HepG2 (cell line): ENCODE data around the gene ANKUB1.

ENCODE experiments used
- BCL3 ChIP-seq: sonication (generic); formaldehyde crosslinking; IDR thresholded peaks from 2 replicates; pipeline ENCODE4 v1.5.1; 2020; ENCODE audit warnings: mild to moderate bottlenecking, missing genetic modification reagents, moderate library complexity
- FOXK1 ChIP-seq: sonication (generic); formaldehyde crosslinking; IDR thresholded peaks from 2 replicates; pipeline ENCODE4 v1.4.0; 2020; ENCODE audit warnings: low read depth, missing genetic modification reagents, borderline replicate concordance
- MIER2 ChIP-seq: IDR thresholded peaks from 2 replicates; pipeline ENCODE4 v1.6.1; 2016; ENCODE audit warnings: missing biosample characterization, missing genetic modification reagents
- PBX3 ChIP-seq: sonication (generic); formaldehyde crosslinking; IDR thresholded peaks from 2 replicates; pipeline ENCODE4 v1.8.1; 2023; ENCODE audit warnings: missing genetic modification reagents, inconsistent platforms, borderline replicate concordance
- RBM22 ChIP-seq: fragments of 200-400 bp; formaldehyde crosslinking; optimal IDR thresholded peaks from 2 replicates; pipeline ENCODE3; 2017; ENCODE audit warnings: mild to moderate bottlenecking, low read length, moderate library complexity
- TGIF2 ChIP-seq: IDR thresholded peaks from 2 replicates; pipeline ENCODE4 v1.6.1; 2016; ENCODE audit warnings: control low read depth, missing compliant biosample characterization
- ZNF124 ChIP-seq: sonication (generic); formaldehyde crosslinking; IDR thresholded peaks from 2 replicates; pipeline ENCODE4 v1.4.0; 2020; ENCODE audit warnings: missing genetic modification reagents
- ZNF138 ChIP-seq: sonication (generic); formaldehyde crosslinking; IDR thresholded peaks from 2 replicates; pipeline ENCODE4 v1.5.0; 2020; ENCODE audit warnings: mild to moderate bottlenecking, low read depth, missing genetic modification reagents
- ZNF224 ChIP-seq: sonication (generic); formaldehyde crosslinking; IDR thresholded peaks from 2 replicates; pipeline ENCODE4 v1.5.0; 2020; ENCODE audit warnings: mild to moderate bottlenecking, missing genetic modification reagents
- ZNF569 ChIP-seq: sonication (generic); formaldehyde crosslinking; IDR thresholded peaks from 2 replicates; pipeline ENCODE4 v1.5.0; 2020; ENCODE audit warnings: mild to moderate bottlenecking, missing genetic modification reagents, moderate library complexity, borderline replicate concordance
- ZNF768 ChIP-seq: sonication (generic); formaldehyde crosslinking; IDR thresholded peaks from 2 replicates; pipeline ENCODE4 v1.4.0; 2020; ENCODE audit warnings: missing genetic modification reagents
- TF ChIP-seq, protein P1 (sequence below): sonication (generic); formaldehyde crosslinking; IDR thresholded peaks from 2 replicates; pipeline ENCODE4 v1.5.0; 2020; ENCODE audit warnings: mild to moderate bottlenecking, missing genetic modification reagents, borderline replicate concordance
- TF ChIP-seq, protein P2 (sequence below): sonication (generic); formaldehyde crosslinking; IDR thresholded peaks from 2 replicates; pipeline ENCODE4 v1.5.0; 2020; ENCODE audit warnings: mild to moderate bottlenecking, missing genetic modification reagents, moderate library complexity
- TF ChIP-seq, protein P3 (sequence below): sonication (generic); formaldehyde crosslinking; IDR thresholded peaks from 2 replicates; pipeline ENCODE4 v1.9.0; 2021; ENCODE audit warnings: mild to moderate bottlenecking, missing genetic modification reagents

- TF ChIP-seq MIER2 (no peak), PBX3 (CRISPR knock-in tag) (no peak), FOXK1 (no peak), BCL3 (CRISPR knock-in tag) (no peak), ZNF569 (CRISPR knock-in tag) (no peak), TGIF2 (CRISPR knock-in tag) (no peak), ZNF224 (CRISPR knock-in tag) (no peak), ZNF124 (CRISPR knock-in tag) (no peak), RBM22 (no peak), ZNF768 (CRISPR knock-in tag) (no peak), ZNF138 (CRISPR knock-in tag) (no peak)
- TF ChIP-seq, protein P1, sequence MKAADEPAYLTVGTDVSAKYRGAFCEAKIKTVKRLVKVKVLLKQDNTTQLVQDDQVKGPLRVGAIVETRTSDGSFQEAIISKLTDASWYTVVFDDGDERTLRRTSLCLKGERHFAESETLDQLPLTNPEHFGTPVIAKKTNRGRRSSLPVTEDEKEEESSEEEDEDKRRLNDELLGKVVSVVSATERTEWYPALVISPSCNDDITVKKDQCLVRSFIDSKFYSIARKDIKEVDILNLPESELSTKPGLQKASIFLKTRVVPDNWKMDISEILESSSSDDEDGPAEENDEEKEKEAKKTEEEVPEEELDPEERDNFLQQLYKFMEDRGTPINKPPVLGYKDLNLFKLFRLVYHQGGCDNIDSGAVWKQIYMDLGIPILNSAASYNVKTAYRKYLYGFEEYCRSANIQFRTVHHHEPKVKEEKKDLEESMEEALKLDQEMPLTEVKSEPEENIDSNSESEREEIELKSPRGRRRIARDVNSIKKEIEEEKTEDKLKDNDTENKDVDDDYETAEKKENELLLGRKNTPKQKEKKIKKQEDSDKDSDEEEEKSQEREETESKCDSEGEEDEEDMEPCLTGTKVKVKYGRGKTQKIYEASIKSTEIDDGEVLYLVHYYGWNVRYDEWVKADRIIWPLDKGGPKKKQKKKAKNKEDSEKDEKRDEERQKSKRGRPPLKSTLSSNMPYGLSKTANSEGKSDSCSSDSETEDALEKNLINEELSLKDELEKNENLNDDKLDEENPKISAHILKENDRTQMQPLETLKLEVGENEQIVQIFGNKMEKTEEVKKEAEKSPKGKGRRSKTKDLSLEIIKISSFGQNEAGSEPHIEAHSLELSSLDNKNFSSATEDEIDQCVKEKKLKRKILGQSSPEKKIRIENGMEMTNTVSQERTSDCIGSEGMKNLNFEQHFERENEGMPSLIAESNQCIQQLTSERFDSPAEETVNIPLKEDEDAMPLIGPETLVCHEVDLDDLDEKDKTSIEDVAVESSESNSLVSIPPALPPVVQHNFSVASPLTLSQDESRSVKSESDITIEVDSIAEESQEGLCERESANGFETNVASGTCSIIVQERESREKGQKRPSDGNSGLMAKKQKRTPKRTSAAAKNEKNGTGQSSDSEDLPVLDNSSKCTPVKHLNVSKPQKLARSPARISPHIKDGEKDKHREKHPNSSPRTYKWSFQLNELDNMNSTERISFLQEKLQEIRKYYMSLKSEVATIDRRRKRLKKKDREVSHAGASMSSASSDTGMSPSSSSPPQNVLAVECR (CRISPR knock-in tag), result no peak
- TF ChIP-seq, protein P2, sequence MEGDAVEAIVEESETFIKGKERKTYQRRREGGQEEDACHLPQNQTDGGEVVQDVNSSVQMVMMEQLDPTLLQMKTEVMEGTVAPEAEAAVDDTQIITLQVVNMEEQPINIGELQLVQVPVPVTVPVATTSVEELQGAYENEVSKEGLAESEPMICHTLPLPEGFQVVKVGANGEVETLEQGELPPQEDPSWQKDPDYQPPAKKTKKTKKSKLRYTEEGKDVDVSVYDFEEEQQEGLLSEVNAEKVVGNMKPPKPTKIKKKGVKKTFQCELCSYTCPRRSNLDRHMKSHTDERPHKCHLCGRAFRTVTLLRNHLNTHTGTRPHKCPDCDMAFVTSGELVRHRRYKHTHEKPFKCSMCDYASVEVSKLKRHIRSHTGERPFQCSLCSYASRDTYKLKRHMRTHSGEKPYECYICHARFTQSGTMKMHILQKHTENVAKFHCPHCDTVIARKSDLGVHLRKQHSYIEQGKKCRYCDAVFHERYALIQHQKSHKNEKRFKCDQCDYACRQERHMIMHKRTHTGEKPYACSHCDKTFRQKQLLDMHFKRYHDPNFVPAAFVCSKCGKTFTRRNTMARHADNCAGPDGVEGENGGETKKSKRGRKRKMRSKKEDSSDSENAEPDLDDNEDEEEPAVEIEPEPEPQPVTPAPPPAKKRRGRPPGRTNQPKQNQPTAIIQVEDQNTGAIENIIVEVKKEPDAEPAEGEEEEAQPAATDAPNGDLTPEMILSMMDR (CRISPR knock-in tag), result no peak
- TF ChIP-seq, protein P3, sequence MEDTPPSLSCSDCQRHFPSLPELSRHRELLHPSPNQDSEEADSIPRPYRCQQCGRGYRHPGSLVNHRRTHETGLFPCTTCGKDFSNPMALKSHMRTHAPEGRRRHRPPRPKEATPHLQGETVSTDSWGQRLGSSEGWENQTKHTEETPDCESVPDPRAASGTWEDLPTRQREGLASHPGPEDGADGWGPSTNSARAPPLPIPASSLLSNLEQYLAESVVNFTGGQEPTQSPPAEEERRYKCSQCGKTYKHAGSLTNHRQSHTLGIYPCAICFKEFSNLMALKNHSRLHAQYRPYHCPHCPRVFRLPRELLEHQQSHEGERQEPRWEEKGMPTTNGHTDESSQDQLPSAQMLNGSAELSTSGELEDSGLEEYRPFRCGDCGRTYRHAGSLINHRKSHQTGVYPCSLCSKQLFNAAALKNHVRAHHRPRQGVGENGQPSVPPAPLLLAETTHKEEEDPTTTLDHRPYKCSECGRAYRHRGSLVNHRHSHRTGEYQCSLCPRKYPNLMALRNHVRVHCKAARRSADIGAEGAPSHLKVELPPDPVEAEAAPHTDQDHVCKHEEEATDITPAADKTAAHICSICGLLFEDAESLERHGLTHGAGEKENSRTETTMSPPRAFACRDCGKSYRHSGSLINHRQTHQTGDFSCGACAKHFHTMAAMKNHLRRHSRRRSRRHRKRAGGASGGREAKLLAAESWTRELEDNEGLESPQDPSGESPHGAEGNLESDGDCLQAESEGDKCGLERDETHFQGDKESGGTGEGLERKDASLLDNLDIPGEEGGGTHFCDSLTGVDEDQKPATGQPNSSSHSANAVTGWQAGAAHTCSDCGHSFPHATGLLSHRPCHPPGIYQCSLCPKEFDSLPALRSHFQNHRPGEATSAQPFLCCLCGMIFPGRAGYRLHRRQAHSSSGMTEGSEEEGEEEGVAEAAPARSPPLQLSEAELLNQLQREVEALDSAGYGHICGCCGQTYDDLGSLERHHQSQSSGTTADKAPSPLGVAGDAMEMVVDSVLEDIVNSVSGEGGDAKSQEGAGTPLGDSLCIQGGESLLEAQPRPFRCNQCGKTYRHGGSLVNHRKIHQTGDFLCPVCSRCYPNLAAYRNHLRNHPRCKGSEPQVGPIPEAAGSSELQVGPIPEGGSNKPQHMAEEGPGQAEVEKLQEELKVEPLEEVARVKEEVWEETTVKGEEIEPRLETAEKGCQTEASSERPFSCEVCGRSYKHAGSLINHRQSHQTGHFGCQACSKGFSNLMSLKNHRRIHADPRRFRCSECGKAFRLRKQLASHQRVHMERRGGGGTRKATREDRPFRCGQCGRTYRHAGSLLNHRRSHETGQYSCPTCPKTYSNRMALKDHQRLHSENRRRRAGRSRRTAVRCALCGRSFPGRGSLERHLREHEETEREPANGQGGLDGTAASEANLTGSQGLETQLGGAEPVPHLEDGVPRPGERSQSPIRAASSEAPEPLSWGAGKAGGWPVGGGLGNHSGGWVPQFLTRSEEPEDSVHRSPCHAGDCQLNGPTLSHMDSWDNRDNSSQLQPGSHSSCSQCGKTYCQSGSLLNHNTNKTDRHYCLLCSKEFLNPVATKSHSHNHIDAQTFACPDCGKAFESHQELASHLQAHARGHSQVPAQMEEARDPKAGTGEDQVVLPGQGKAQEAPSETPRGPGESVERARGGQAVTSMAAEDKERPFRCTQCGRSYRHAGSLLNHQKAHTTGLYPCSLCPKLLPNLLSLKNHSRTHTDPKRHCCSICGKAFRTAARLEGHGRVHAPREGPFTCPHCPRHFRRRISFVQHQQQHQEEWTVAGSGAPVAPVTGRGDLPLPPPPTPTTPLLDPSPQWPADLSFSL (CRISPR knock-in tag), result no peak
Observed at GRCh38 chr3:149831321-149831720, 39.0 kb upstream of the ANKUB1 start.
